ENCODE measurements around the gene HOXB13.

Gene HOXB13

DNA sequence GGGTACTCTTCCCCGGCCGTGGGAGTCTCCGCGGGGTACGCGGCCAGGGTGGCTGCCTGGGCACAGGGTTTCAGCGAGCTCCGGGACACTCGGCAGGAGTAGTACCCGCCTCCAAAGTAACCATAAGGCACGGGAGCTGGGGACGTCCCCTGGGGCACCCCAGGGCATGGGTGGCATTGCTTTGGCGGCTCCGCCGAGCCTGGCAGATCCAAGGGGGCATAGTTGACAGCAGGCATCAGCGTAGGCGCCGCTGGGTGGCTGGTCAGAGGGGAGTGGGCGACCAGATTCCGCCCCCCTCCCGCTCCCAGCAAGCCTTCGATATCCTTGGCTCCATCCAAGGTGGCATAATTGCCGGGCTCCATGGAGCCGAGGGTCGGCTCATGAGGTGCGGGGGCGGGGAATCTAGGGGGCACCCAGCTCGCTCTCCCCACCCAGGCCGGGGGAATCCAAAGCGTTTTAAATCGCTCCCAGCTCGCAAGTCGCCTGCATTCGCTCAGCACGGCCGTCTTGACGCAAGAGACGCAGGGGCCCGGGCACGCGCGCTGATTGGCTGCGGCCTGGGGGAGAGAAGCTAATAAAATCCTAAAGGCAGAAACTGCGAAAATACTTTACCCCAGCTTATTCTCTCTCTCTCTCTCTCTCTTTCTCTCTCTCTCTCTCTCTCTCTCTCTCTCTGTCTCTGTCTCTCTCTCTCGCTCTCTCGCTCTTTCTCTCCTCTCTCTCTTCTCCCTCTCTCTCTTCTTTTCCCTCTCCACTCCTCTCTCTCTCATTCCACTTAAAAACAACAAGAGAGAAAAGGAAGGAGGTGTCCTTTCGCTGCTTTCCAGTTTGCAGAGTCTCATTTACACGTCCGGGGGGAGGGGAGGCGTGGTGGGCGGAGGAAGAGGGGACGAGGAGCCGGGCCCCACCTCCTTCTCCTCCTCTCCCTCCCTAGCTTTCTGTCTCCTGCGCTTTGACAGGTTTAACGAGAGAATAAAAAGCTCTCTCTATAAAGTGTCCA is at the start of gene HOXB13:
HOXB13 (minus strand) TSS at position 519 of the 1,000 bp plus-strand sequence; CDS start at position 362, 157 bp downstream.
- DNase-seq: peak; percentile 20

DNA sequence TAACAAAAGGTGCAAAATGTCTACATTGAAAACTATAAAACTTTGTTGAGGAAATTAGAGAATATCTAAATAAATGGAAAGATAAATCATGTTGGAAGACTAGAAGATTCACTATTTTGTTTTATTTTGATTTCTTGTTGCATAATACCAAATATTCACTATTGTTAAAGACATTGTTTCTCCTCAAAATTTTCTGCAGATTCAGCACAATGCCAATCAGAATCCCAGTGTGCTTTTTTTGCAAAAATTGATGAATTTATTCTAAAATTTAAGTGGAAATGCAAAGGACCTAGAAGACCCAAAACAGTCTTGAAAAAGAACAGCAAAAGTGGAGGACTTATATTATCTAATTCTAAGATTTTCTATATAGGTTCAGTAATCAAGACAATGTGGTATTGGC is 48.1 kb upstream of the HOXB13 start:
- DNase-seq: no peak

DNA sequence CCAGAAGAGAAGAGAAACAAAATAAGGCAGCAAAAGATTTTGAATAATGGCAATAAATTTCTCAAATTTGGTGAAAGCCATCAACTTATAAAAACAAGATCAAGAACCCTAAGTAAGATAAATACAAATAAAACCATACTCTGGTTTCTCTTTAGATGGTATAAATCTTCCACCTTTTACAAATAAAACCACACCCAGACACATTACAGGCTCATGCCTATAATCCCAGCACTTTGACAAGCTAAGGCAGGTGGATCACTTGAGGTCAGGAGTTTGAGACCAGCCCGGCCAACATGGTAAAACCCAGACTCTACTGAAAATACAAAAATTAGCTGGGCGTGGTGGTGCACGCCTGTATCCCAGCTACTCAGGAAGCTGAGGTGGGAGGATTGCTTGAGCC is 44.7 kb upstream of the HOXB13 start:
- no peak for DNase-seq

GRCh38 chr17:48770954-48771353 is 42.4 kb upstream of the HOXB13 start:
- DNase-seq: no peak

DNA sequence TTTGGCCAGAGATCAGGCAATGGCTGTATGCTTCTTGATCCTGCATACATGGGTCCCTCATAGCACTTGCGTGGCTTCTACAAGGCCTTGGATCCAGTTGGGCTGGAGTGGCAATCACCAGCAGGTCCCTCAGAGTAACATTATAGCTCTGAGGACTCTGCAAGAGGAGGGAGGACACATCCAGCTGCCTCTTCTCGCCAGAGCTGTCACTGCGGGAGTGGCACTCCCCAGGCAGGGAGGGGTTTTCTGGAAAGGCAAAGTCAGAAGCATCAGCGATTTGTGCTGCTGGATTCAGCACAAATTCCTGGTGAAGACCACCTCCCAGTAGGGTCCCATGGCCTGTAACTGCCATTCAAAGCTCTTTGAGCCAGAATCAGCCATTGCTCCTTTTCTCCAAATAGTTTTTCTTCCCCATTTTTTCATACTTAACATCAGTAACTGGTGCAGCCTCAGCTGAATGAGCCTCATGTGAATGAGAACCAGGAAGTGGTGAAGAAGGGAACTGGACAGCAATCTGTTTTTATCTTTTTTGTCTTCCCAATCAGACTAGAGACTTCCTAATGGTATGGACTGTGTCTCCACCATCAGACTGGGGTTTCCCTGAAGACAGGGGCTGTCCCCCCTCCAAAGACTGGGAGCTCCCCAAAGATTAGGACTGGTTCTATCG is 40.6 kb upstream of the HOXB13 start:
- DNase-seq: no peak

- no peak for DNase-seq
These were observed 38.8 kb upstream of the HOXB13 start for GRCh38 chr17:48767263-48767774.

GRCh38 chr17:48761114-48761513 is 32.6 kb upstream of the HOXB13 start:
- no peak for DNase-seq

DNA sequence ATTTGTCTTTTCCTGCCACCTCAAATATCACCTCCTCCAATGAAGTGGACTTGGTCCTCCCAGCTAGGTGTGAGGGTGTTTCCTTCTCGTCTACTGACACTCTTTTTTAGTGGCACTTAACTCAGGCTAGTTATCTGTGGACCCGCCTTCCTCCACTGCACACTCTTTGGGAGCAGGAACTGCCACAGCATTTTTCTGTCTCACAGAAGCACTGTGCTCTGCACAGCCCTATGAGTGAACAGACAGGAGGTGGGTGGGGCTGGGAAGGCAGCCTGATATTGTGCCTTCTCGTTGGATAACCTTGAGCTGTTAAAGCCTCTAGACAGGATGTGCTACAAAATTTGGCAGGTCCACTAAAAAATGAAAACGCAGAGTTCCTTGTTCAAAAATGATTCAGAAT is 31.9 kb upstream of the HOXB13 start:
- no peak for DNase-seq

DNA sequence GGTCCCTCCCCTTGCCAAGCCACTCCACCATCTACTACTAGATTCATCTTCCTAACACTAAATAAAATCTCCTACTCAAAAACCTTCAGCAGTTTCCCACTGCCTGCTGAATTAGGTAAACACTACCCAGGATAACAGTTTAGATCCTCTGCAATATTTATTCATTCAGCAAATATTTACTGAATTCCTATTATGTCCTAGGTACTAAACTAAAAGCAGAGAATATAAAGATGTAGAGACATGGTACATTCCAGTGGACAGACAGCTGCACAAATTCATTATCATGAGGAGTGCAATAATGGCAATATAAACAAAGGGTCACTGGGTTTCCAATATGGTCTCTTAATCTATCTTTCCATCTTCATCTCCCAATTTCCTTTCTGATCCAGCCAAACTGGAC is 30.7 kb upstream of the HOXB13 start:
- DNase-seq: no peak

- no peak for DNase-seq
These were observed 29.0 kb upstream of the HOXB13 start for GRCh38 chr17:48757524-48757961.

DNA sequence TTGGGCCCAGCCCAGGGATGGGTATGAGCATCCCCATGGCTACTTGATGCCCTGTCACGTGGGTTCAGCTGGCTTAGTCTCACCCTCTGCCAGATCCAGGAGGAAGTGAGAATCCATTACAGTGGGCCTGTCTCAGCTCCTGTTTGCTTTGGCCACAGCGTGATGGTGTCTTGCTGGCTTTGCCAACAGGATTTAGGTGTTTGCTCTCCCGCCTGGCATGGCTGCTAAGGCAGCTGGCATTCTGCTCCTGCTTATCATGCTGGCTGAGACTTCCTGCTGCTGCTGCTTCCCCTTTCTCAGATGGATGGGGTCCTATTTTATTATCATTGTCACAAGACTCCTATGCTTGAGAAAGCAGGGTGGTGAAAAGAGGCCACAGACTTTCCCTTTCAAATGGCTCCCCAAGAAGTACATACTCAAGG is 28.3 kb upstream of the HOXB13 start:
- DNase-seq: no peak

DNA sequence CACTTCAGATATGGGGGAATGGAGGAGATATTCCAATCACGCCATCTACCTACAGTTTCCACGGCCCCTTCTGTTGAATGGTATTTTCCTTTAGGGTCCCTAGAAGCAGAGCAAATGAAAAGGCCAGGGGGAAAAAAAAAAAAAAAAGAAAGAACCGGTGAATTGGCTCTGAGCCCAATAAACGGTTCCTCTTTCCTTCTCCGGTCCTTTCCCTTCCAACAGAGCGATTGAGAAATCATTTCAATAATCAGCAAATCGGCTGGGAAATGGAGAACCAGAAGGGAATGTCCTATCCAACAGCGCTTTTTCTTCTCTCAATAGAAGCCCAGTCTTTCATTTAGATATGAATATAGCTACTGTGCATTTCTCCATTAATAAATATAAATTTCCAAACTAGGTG is 26.8 kb upstream of the HOXB13 start:
- DNase-seq: no peak

GRCh38 chr17:48754500-48755261 is 26.1 kb upstream of the HOXB13 start:
- no peak for DNase-seq

DNA sequence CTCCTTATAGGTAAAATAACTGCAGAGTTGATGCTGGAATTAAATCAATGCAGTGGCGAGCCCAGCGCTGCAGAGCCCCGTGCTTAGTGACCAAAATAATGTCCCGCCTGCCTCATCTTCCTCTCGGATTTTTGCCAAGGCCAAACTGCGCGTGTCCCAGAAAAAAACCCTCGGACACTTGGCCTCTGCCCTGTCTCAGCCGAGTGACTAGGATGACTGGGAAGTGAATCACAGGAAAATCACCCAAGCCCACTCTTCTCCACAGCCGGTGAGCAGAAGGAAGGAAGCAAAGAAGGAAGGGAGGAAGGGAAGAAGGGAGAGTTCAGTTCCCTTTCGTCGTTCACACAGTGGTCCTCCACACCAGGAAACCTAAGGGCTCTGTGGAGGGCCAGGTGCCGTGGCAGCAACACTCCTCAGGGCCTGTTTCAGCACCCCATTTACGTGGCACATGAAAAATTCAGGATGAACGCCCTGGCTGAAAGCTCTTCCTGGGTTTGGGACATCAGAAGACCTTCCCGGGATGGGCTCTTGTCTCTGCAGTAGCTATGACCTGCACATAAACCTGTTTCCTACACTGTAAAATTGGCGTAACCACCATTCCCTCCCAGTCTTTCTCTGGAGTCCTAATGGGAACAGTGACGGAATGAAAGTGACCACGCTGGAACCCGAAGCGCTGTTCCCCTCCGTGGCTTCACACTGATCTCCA is 25.4 kb upstream of the HOXB13 start:
- DNase-seq: no peak

- DNase-seq: no peak
These were observed 24.1 kb upstream of the HOXB13 start for GRCh38 chr17:48752399-48753288.

GRCh38 chr17:48751733-48752398 is 23.3 kb upstream of the HOXB13 start:
- DNase-seq: no peak

DNA sequence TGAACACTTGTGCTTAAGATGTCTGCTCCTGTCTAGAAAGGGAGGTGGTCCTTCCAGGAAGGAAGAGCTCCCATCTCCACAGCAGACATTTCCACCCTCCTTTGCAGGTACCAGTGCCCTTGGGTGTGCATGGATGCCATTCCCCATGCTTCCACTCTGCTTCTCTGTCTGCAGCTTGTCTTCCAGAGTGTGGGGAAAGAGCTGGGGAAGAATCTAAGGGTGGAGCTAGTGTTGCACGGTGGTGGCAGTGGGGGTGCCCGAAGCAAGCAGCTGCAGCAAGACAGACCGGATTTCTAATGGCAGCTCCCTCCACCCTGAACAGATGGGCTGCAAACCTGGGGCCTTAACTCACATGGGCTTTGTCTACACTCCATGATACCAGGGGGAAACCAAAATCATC is 22.6 kb upstream of the HOXB13 start:
- DNase-seq: no peak

GRCh38 chr17:48749621-48750553 is 21.3 kb upstream of the HOXB13 start:
- DNase-seq: no peak

Measured in NCI-H524 treated with DMSO at 0.1 percent for 48 hours (cell line).